Measurements from ENCODE around the gene CHCHD3. TPM values are rescaled to one million over a fixed set of nuclear protein-coding genes. Genes with fewer than 3 reads are reported as not detected.

Gene CHCHD3
- total RNA-seq, 2 experiments from 2014 or later: 21.6 to 21.7 TPM

GRCh38 chr7:132872034-132872433, 209.9 kb downstream of the CHCHD3 start:
- H3K27ac ChIP-seq (ENCODE audit: low read depth in 1 of 2, low read length in 2 of 2): no peak overlapping the region
- no peaks in the 10 kb centered on the region for H3K27me3 Mint-ChIP-seq
- H3K4me1 ChIP-seq (ENCODE audit: insufficient read depth, low read length): no peaks in the 10 kb centered on the region
- no peaks in the 10 kb centered on the region for H3K4me1 Mint-ChIP-seq (ENCODE audit: low read depth)
- CTCF ChIA-PET: no interaction called here
- POLR2A ChIA-PET: no interaction called here
- H3K9me3 ChIP-seq (ENCODE audit: control insufficient read depth in 1 of 2, insufficient read depth in 1 of 2, low read length in 2 of 2): no peaks in the 10 kb centered on the region
- no peaks in the 10 kb centered on the region for H3K36me3 ChIP-seq (ENCODE audit: insufficient read depth, low read length)
- H3K4me3 ChIP-seq (ENCODE audit: low read length): no peak overlapping the region
- no peaks in the 10 kb centered on the region for H3K27me3 ChIP-seq (ENCODE audit: control insufficient read depth in 1 of 2, insufficient read depth in 2 of 2, low read length in 2 of 2)
- no peak overlapping the region for H3K27ac Mint-ChIP-seq
- intact Hi-C loops (cut with DNase I, micrococcal nuclease): no loop called here
- ATAC-seq (ENCODE audit: poor library complexity) (no peak), DNase-seq (no peak)
- TF ChIP-seq, protein P1, sequence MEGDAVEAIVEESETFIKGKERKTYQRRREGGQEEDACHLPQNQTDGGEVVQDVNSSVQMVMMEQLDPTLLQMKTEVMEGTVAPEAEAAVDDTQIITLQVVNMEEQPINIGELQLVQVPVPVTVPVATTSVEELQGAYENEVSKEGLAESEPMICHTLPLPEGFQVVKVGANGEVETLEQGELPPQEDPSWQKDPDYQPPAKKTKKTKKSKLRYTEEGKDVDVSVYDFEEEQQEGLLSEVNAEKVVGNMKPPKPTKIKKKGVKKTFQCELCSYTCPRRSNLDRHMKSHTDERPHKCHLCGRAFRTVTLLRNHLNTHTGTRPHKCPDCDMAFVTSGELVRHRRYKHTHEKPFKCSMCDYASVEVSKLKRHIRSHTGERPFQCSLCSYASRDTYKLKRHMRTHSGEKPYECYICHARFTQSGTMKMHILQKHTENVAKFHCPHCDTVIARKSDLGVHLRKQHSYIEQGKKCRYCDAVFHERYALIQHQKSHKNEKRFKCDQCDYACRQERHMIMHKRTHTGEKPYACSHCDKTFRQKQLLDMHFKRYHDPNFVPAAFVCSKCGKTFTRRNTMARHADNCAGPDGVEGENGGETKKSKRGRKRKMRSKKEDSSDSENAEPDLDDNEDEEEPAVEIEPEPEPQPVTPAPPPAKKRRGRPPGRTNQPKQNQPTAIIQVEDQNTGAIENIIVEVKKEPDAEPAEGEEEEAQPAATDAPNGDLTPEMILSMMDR (IDR thresholded peaks at IDR 0.05): no peak
- no peak overlapping the region for H3K4me3 Mint-ChIP-seq
- H3K9me3 Mint-ChIP-seq: no peaks in the 10 kb centered on the region
- H3K36me3 Mint-ChIP-seq (ENCODE audit: low read depth): peaks cover 25% of the 10 kb centered on the region

DNA sequence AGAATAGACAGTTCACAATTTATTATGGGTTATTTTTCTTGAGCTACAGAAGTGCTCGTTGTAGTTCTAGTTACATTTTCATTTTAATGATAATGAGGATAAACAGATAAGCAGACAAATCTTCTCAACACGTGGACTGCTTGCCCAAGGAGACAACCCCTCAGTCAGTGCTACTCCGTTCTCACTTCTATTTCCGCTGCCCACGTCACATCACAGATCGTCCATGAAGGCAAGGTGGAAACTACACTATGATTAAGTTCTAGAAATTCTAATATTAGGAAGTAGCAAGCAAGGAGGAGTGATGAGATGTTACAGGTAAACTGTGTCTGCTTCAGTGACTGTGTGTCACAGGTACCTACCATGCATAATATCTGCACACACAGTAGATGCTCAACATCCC, 210.5 kb downstream of the CHCHD3 start:
- Histone ChIP-seq H3K27me3 (ENCODE audit: control insufficient read depth in 1 of 2, insufficient read depth in 2 of 2, low read length in 2 of 2) (no peaks in the 10 kb centered on the region), H3K4me1 (ENCODE audit: insufficient read depth, low read length) (no peaks in the 10 kb centered on the region), H3K36me3 (ENCODE audit: insufficient read depth, low read length) (no peaks in the 10 kb centered on the region), H3K4me3 (ENCODE audit: low read length) (no peak overlapping the region), H3K27ac (ENCODE audit: low read depth in 1 of 2, low read length in 2 of 2) (no peak overlapping the region), H3K9me3 (ENCODE audit: control insufficient read depth in 1 of 2, insufficient read depth in 1 of 2, low read length in 2 of 2) (no peaks in the 10 kb centered on the region)
- no peak for ATAC-seq (ENCODE audit: poor library complexity)
- H3K4me3 Mint-ChIP-seq: no peak overlapping the region
- no peak overlapping the region for H3K27ac Mint-ChIP-seq
- ChIA-PET CTCF (no interaction called here), POLR2A (no interaction called here)
- H3K27me3 Mint-ChIP-seq: no peaks in the 10 kb centered on the region
- H3K9me3 Mint-ChIP-seq: no peaks in the 10 kb centered on the region
- no peaks in the 10 kb centered on the region for H3K4me1 Mint-ChIP-seq (ENCODE audit: low read depth)
- TF ChIP-seq, protein P1 (IDR thresholded peaks at IDR 0.05): no peak
- intact Hi-C loops (cut with DNase I, micrococcal nuclease): no loop called here
- H3K36me3 Mint-ChIP-seq (ENCODE audit: low read depth): peaks cover 27% of the 10 kb centered on the region
- no peak for DNase-seq

DNA sequence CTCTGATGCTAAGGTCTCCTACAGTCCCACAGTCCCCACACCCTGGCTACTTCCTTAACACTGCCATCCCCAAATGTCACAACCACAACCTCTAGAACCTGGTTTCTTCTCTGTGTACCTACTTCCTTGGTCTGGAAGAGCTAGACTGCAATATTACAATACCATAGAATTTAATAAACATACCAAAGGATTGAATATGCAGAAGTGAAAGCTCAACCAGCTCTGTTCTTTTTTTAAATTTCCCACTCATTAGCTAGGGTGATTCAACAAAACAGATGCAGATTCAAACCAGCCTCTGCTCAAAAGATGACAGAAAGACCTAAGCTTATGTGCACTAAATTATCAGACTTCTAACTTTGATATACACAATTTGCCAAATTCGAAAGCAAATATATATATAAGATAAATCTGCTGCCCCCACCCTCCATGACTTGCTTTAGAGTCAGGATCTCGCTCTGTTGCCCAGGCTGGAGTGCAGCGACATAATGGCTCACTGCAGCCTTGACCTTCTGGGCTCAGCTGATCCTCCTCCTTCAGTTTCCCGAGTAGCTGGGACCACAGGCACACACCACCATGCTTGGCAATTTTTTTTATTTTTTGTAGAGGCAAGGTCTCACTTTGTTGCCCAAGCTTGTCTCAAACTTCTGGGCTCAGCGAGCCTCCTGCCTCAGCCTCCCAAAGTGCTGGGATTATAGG, 212.6 kb downstream of the CHCHD3 start:
- no peak overlapping the region for H3K27ac Mint-ChIP-seq
- DNase-seq (peak in 1 of 14 experiments; percentile 1), ATAC-seq (ENCODE audit: poor library complexity) (no peak)
- no peaks in the 10 kb centered on the region for H3K27me3 Mint-ChIP-seq
- no peak overlapping the region for H3K4me3 ChIP-seq (ENCODE audit: low read length)
- H3K9me3 Mint-ChIP-seq: no peaks in the 10 kb centered on the region
- no peaks in the 10 kb centered on the region for H3K27me3 ChIP-seq (ENCODE audit: control insufficient read depth in 1 of 2, insufficient read depth in 2 of 2, low read length in 2 of 2)
- no peaks in the 10 kb centered on the region for H3K9me3 ChIP-seq (ENCODE audit: control insufficient read depth in 1 of 2, insufficient read depth in 1 of 2, low read length in 2 of 2)
- no peak overlapping the region for H3K27ac ChIP-seq (ENCODE audit: low read depth in 1 of 2, low read length in 2 of 2)
- peaks cover 40% of the 10 kb centered on the region for H3K36me3 Mint-ChIP-seq (ENCODE audit: low read depth)
- H3K4me1 Mint-ChIP-seq (ENCODE audit: low read depth): no peaks in the 10 kb centered on the region
- intact Hi-C loops (cut with DNase I, micrococcal nuclease): no loop called here
- TF ChIP-seq, protein P1 (IDR thresholded peaks at IDR 0.05): no peak
- no peaks in the 10 kb centered on the region for H3K4me1 ChIP-seq (ENCODE audit: insufficient read depth, low read length)
- H3K36me3 ChIP-seq (ENCODE audit: insufficient read depth, low read length): no peaks in the 10 kb centered on the region
- H3K4me3 Mint-ChIP-seq: no peak overlapping the region
- ChIA-PET CTCF (no interaction called here), POLR2A (no interaction called here)
